Activated naive CD8-positive, alpha-beta T cell (primary cell): ENCODE results near the gene SSBP2.
"Not testable (repeated sequence)": the region's sequence is repeated elsewhere in the genome, so short reads cannot be mapped to it uniquely, and the experiment has no call there.

Experiments used
- H3K27ac Mint-ChIP-seq: one replicate; pipeline ENCODE4 v1.8.0; 2021; ENCODE audit warnings: mixed read lengths
- H3K27me3 Mint-ChIP-seq: one replicate; pipeline ENCODE4 v1.8.0; 2021; ENCODE audit warnings: mixed read lengths
- H3K36me3 Mint-ChIP-seq: one replicate; pipeline ENCODE4 v1.8.0; 2021; ENCODE audit warnings: mixed read lengths
- H3K4me1 Mint-ChIP-seq: one replicate; pipeline ENCODE4 v1.8.0; 2021; ENCODE audit warnings: low read depth, mixed read lengths
- H3K4me3 Mint-ChIP-seq: one replicate; pipeline ENCODE4 v1.8.0; 2021; ENCODE audit warnings: mild to moderate bottlenecking, mixed read lengths
- H3K9me3 Mint-ChIP-seq: one replicate; pipeline ENCODE4 v1.8.0; 2021; ENCODE audit warnings: low read depth, mixed read lengths

Gene SSBP2

GRCh38 chr5:81427566-81427965 is 323.3 kb downstream of the SSBP2 start:
- Mint-ChIP-seq H3K36me3 (no peaks in the 10 kb centered on the region), H3K9me3 (no peaks in the 10 kb centered on the region), H3K4me3 (no peak overlapping the region), H3K27ac (no peak overlapping the region), H3K27me3 (no peaks in the 10 kb centered on the region), H3K4me1 (peaks cover 10% of the 10 kb centered on the region)

- Mint-ChIP-seq H3K36me3 (no peaks in the 10 kb centered on the region), H3K4me3 (no peak overlapping the region), H3K27me3 (no peaks in the 10 kb centered on the region), H3K27ac (no peak overlapping the region), H3K4me1 (peaks cover 10% of the 10 kb centered on the region), H3K9me3 (no peaks in the 10 kb centered on the region)
These were observed 324.4 kb downstream of the SSBP2 start for GRCh38 chr5:81426359-81427030.

GRCh38 chr5:81425569-81425968 is 325.3 kb downstream of the SSBP2 start:
- H3K9me3 Mint-ChIP-seq, result no peaks in the 10 kb centered on the region
- no peak overlapping the region for H3K27ac Mint-ChIP-seq
- peaks cover 13% of the 10 kb centered on the region for H3K4me1 Mint-ChIP-seq
- no peaks in the 10 kb centered on the region for H3K27me3 Mint-ChIP-seq
- H3K36me3 Mint-ChIP-seq, result no peaks in the 10 kb centered on the region
- H3K4me3 Mint-ChIP-seq, result no peak overlapping the region

DNA sequence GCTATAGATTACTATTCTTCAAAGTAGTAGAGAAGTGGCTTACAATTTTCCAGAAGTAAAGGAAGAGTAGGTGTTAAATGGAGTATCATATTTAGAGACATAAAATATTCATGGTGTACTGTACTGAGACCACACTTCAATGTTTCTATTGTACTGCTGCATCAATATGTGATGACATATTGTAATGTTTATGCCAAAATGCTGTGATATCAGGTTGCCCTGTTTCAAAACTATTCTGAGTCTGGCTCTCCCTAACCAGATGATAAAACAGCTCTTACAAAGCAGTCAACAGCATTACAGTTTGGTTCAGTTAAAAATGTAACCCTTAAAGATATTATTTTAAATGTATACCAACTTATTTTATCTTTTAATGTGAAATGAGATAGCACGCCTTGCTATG is 326.2 kb downstream of the SSBP2 start:
- no peak overlapping the region for H3K27ac Mint-ChIP-seq
- H3K9me3 Mint-ChIP-seq, result no peaks in the 10 kb centered on the region
- peaks cover 3% of the 10 kb centered on the region for H3K36me3 Mint-ChIP-seq
- H3K27me3 Mint-ChIP-seq, result no peaks in the 10 kb centered on the region
- H3K4me1 Mint-ChIP-seq, result peaks cover 20% of the 10 kb centered on the region
- H3K4me3 Mint-ChIP-seq, result no peak overlapping the region

- H3K27ac Mint-ChIP-seq, result no peak overlapping the region
- no peaks in the 10 kb centered on the region for H3K9me3 Mint-ChIP-seq
- H3K4me3 Mint-ChIP-seq, result no peak overlapping the region
- H3K36me3 Mint-ChIP-seq, result peaks cover 3% of the 10 kb centered on the region
- H3K27me3 Mint-ChIP-seq, result no peaks in the 10 kb centered on the region
- peaks cover 20% of the 10 kb centered on the region for H3K4me1 Mint-ChIP-seq
These were observed 328.2 kb downstream of the SSBP2 start for GRCh38 chr5:81422671-81423070.

- Mint-ChIP-seq H3K4me1 (peaks cover 9% of the 10 kb centered on the region), H3K27ac (peak overlapping the region; percentile 28), H3K4me3 (no peak overlapping the region)
These were observed 330.7 kb downstream of the SSBP2 start for GRCh38 chr5:81420039-81420667.

GRCh38 chr5:81418606-81419005 is 332.3 kb downstream of the SSBP2 start:
- H3K27ac Mint-ChIP-seq, result no peak overlapping the region
- no peaks in the 10 kb centered on the region for H3K9me3 Mint-ChIP-seq
- H3K36me3 Mint-ChIP-seq, result peaks cover 9% of the 10 kb centered on the region
- no peaks in the 10 kb centered on the region for H3K27me3 Mint-ChIP-seq
- H3K4me3 Mint-ChIP-seq, result no peak overlapping the region
- H3K4me1 Mint-ChIP-seq, result peaks cover 9% of the 10 kb centered on the region

More at GRCh38 chr5:81420039-81420667, 330.7 kb downstream of the SSBP2 start:
- Mint-ChIP-seq H3K27me3 (no peaks in the 10 kb centered on the region), H3K9me3 (no peaks in the 10 kb centered on the region), H3K36me3 (peaks cover 6% of the 10 kb centered on the region)

GRCh38 chr5:81417052-81417451 is 333.8 kb downstream of the SSBP2 start:
- H3K4me3 Mint-ChIP-seq, result no peak overlapping the region
- no peak overlapping the region for H3K27ac Mint-ChIP-seq
- H3K9me3 Mint-ChIP-seq, result no peaks in the 10 kb centered on the region
- H3K36me3 Mint-ChIP-seq, result peaks cover 9% of the 10 kb centered on the region
- no peaks in the 10 kb centered on the region for H3K27me3 Mint-ChIP-seq
- H3K4me1 Mint-ChIP-seq, result peaks cover 9% of the 10 kb centered on the region

DNA sequence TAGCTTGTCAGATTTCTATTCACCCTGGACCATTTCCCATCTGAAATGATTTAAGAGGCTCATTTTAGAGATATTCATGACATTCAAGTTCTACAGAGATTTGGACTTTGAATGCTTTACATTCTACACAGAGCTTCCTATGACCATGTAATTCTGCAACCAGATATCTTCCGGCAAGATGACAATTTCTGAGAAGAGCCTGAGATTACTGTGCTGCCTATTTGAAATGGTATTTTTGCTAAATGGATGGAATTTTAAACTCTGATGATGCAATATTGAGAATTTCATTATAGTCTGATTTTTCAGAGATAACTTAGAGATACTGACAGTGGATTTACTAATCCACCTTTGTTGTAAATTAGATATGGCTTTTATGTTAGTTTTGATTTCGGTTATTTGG is 341.0 kb downstream of the SSBP2 start:
- Mint-ChIP-seq H3K9me3 (no peaks in the 10 kb centered on the region), H3K27me3 (no peaks in the 10 kb centered on the region), H3K4me1 (no peaks in the 10 kb centered on the region), H3K36me3 (peaks cover 4% of the 10 kb centered on the region), H3K4me3 (no peak overlapping the region), H3K27ac (no peak overlapping the region)

DNA sequence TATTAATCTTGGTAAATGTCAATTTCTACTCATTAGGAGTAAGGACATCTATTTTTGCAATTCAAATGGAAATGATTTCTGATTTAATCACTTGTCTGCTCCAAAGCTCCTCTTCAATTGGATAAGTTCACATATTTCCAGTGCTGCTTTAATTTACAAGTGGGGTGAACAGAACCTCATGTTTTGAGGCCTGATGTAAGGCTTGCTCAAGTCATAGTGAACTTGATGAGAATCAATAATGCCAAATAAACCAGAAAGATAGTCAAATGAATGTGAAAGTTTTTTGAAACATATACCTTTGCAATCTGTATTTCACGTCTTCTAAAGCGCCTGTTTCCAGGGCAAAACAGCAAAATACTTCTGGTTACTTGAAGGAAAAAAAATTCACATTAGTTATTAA is 341.5 kb downstream of the SSBP2 start:
- Mint-ChIP-seq H3K4me3 (no peak overlapping the region), H3K4me1 (no peaks in the 10 kb centered on the region), H3K9me3 (no peaks in the 10 kb centered on the region), H3K27me3 (no peaks in the 10 kb centered on the region), H3K36me3 (peaks cover 4% of the 10 kb centered on the region), H3K27ac (no peak overlapping the region)

GRCh38 chr5:81408496-81408895 is 342.4 kb downstream of the SSBP2 start:
- Mint-ChIP-seq H3K27me3 (no peaks in the 10 kb centered on the region), H3K4me1 (no peaks in the 10 kb centered on the region), H3K36me3 (peaks cover 4% of the 10 kb centered on the region), H3K27ac (no peak overlapping the region), H3K9me3 (no peaks in the 10 kb centered on the region), H3K4me3 (no peak overlapping the region)

DNA sequence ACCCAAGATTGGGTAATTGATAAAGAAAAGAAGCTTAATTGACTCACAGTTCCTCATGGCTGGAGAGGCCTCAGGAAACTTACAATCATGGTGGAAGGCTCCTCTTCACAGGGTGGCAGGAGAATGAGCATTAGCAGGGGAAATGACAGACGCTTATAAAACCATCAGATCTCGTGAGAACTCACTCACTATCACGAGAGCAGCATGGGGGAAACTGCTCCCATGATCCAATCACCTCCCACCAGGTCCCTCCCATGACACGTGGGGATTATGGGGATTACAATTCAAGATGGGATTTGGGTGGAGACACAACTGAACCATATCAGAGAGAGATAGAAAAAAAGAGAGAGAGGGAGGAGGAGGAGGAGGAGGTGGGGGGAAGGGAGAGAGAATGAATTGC is 343.1 kb downstream of the SSBP2 start:
- H3K27me3 Mint-ChIP-seq, H3K4me1 Mint-ChIP-seq, H3K9me3 Mint-ChIP-seq, H3K36me3 Mint-ChIP-seq, H3K27ac Mint-ChIP-seq, H3K4me3 Mint-ChIP-seq: not testable (repeated sequence)

DNA sequence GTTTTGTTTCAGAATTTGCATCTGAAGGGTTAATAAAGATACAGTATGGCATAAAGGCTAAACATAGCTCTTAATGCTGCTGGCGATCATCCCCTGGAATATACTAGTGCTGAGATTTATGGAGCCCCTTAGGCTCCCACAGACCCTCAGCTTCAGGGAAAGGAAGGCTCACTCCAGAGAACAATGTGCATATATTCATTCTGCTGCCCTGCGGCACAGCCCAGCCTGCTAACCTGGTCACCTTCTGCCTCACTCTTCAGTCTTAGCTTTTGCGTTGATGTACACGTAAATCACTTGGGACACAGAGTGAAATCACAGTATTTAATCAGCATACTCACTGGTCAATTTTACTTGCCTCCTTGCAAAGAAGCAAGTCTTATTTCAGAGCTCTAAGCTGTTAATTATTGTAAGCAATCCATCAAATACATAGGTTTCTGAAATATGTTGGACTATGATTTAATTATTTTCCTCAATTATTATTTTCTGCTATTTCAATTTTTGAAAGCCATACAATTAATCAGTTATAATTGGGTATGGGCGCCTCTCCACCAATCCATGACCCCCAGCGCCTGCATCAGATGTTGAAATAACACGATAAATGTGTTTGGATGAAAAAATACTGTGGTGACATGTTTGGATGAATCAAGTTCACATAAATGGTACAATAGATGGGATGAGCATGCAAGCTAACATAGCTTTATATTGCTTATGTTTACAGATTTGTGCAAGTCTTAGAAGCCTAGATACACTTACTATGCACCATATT is 345.6 kb downstream of the SSBP2 start:
- Mint-ChIP-seq H3K27ac (no peak overlapping the region), H3K4me1 (no peaks in the 10 kb centered on the region), H3K9me3 (no peaks in the 10 kb centered on the region), H3K4me3 (no peak overlapping the region), H3K36me3 (peaks cover 4% of the 10 kb centered on the region), H3K27me3 (no peaks in the 10 kb centered on the region)

DNA sequence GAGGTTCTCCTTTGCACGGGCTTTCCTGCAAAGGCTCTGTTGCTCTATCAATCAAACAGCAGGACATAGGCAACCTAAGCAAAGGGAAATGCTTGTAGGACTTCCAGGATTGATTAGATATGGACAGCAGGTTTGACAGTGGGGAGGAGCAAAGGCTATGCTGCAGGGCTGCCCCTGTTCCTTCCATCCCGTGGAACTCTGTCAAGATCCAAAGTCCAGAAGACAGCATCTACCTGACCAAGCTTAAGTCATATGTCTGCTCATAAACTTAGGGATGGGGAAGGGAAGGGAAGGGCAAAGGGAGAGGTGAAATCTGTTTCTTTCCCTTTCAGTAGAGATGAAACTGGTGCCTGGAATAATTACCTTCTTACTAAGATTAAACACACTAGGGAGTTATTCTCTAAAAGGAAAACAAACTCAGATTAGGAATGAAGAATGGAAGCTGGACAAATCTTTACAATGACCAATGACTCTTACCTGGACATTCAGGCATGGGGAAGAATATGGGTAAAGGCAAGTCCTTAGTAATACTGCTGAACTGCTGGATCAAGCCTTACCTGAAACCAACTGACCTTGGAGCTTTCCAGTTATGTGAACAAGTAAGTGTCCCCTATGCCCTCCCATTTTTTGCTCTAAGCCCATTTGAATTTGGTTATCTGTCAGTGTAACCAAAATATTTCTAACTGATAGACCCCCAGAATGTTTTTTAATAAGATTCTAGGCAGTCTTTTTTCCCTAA is 348.5 kb downstream of the SSBP2 start:
- Mint-ChIP-seq H3K27me3 (peaks cover 1% of the 10 kb centered on the region), H3K27ac (no peak overlapping the region), H3K4me1 (no peaks in the 10 kb centered on the region), H3K4me3 (no peak overlapping the region), H3K36me3 (no peaks in the 10 kb centered on the region), H3K9me3 (no peaks in the 10 kb centered on the region)

GRCh38 chr5:81401266-81401665 is 349.6 kb downstream of the SSBP2 start:
- Mint-ChIP-seq H3K4me3 (no peak overlapping the region), H3K27me3 (peaks cover 3% of the 10 kb centered on the region)

More at GRCh38 chr5:81401266-81401665, 349.6 kb downstream of the SSBP2 start:
- Mint-ChIP-seq H3K4me1 (no peaks in the 10 kb centered on the region), H3K27ac (no peak overlapping the region), H3K36me3 (no peaks in the 10 kb centered on the region), H3K9me3 (no peaks in the 10 kb centered on the region)
